RWPE2 (cell line): ENCODE results near the gene MCF2L.

Experiments used
- ATAC-seq: fragments of 200-7000 bp; cut with Tn5 transposase; 3 replicates; pipeline ENCODE4 v1.9.1; 2021; ENCODE audit warnings: low read depth
- DNase-seq: peaks from one replicate; pipeline ENCODE4 v3.0.0-alpha.2; 2020; ENCODE audit warnings: low spot score
- H3K27ac ChIP-seq: fragments of 450-650 bp; 2 replicates; pipeline ENCODE4 v1.5.1; 2017; ENCODE audit warnings: mild to moderate bottlenecking; ENCODE audit not compliant: poor library complexity, severe bottlenecking
- H3K27me3 ChIP-seq: fragments of 250-450 bp; sonication (Bioruptor Pico); 2 replicates; pipeline ENCODE4 v1.5.1; 2021; ENCODE audit warnings: mild to moderate bottlenecking, moderate library complexity; ENCODE audit not compliant: insufficient read depth, poor library complexity, severe bottlenecking
- H3K36me3 ChIP-seq: fragments of 250-450 bp; sonication (Bioruptor Pico); 2 replicates; pipeline ENCODE4 v1.5.1; 2020; ENCODE audit warnings: low read depth, mild to moderate bottlenecking, moderate library complexity
- H3K4me1 ChIP-seq: fragments of 250-450 bp; sonication (Bioruptor Pico); 2 replicates; pipeline ENCODE4 v1.5.1; 2021; ENCODE audit warnings: mild to moderate bottlenecking, moderate library complexity; ENCODE audit not compliant: insufficient read depth, poor library complexity, severe bottlenecking
- H3K4me3 ChIP-seq: fragments of 250-450 bp; sonication (Bioruptor Pico); 2 replicates; pipeline ENCODE4 v1.5.1; 2021; ENCODE audit warnings: mild to moderate bottlenecking, moderate library complexity; ENCODE audit not compliant: severe bottlenecking
- H3K9me3 ChIP-seq: fragments of 250-450 bp; sonication (Bioruptor Pico); 2 replicates; pipeline ENCODE4 v1.5.1; 2021; ENCODE audit warnings: mild to moderate bottlenecking, moderate library complexity; ENCODE audit not compliant: severe bottlenecking
- TF ChIP-seq, protein P1 (sequence below): fragments of 450-650 bp; IDR thresholded peaks from one replicate; pipeline ENCODE4 v1.5.1; 2017; ENCODE audit warnings: mild to moderate bottlenecking, moderate library complexity; ENCODE audit not compliant: poor library complexity, severe bottlenecking

MCF2L gene

GRCh38 chr13:112974671-112975070 lies 5.7 kb downstream of the MCF2L start:
- ATAC-seq (no peak), DNase-seq (no peak)
- H3K27ac ChIP-seq: no peak overlapping the region
- H3K4me1 ChIP-seq: no peaks in the 10 kb centered on the region
- peaks cover 22% of the 10 kb centered on the region for H3K27me3 ChIP-seq
- H3K36me3 ChIP-seq: no peaks in the 10 kb centered on the region
- H3K4me3 ChIP-seq: no peak overlapping the region
- TF ChIP-seq, protein P1, sequence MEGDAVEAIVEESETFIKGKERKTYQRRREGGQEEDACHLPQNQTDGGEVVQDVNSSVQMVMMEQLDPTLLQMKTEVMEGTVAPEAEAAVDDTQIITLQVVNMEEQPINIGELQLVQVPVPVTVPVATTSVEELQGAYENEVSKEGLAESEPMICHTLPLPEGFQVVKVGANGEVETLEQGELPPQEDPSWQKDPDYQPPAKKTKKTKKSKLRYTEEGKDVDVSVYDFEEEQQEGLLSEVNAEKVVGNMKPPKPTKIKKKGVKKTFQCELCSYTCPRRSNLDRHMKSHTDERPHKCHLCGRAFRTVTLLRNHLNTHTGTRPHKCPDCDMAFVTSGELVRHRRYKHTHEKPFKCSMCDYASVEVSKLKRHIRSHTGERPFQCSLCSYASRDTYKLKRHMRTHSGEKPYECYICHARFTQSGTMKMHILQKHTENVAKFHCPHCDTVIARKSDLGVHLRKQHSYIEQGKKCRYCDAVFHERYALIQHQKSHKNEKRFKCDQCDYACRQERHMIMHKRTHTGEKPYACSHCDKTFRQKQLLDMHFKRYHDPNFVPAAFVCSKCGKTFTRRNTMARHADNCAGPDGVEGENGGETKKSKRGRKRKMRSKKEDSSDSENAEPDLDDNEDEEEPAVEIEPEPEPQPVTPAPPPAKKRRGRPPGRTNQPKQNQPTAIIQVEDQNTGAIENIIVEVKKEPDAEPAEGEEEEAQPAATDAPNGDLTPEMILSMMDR: no peak
- H3K9me3 ChIP-seq: no peaks in the 10 kb centered on the region

GRCh38 chr13:112975401-112975939 lies 6.5 kb downstream of the MCF2L start:
- Histone ChIP-seq H3K27me3 (peaks cover 14% of the 10 kb centered on the region), H3K36me3 (no peaks in the 10 kb centered on the region), H3K4me3 (no peak overlapping the region), H3K27ac (no peak overlapping the region), H3K4me1 (no peaks in the 10 kb centered on the region), H3K9me3 (no peaks in the 10 kb centered on the region)
- ATAC-seq (no peak), DNase-seq (no peak)
- TF ChIP-seq, protein P1: no peak

DNA sequence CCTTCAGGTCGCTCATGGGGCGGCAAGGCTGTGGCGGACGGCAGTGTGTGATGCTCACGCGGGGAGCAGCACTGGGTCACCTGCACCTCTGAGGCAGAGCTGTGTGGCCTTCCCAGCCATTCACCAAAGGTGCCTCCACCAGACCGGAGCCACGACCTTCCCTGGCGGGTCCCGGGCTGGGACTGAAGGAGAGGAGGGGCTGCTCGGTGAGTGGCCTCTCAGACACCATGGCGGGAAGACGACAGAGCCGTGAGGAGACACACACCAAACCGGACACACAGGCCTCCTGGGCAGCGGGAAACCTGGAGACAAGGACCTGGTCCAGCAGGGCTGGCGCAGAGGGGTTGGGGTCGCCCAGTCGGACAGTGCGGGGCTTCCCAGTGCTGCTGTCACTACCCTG lies 7.5 kb downstream of the MCF2L start:
- no peaks in the 10 kb centered on the region for H3K36me3 ChIP-seq
- no peaks in the 10 kb centered on the region for H3K9me3 ChIP-seq
- DNase-seq (no peak), ATAC-seq (no peak)
- H3K27ac ChIP-seq: no peak overlapping the region
- peaks cover 4% of the 10 kb centered on the region for H3K27me3 ChIP-seq
- H3K4me1 ChIP-seq: no peaks in the 10 kb centered on the region
- TF ChIP-seq, protein P1: no peak
- H3K4me3 ChIP-seq: no peak overlapping the region

DNA sequence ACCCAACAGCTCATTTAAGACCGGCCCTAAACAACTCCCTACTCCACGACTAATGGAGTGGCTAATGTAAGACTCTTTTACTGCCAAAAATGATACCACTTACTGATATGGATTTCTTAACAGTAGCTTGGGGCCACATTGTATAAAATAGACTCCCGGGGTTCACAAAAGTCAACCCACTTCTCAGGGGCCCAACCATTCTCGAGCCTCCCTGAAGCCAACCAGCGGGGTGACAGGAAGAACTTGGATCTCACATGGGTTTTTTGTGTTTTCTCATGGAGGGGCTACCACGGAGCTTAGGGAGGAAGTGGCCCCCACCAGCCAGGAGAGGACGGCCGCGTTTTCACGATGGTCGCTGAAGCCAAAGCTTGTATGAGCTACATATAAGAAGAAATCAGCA lies 8.1 kb downstream of the MCF2L start:
- no peaks in the 10 kb centered on the region for H3K27me3 ChIP-seq
- H3K36me3 ChIP-seq: no peaks in the 10 kb centered on the region
- H3K27ac ChIP-seq: no peak overlapping the region
- ATAC-seq (no peak), DNase-seq (no peak)
- H3K4me1 ChIP-seq: no peaks in the 10 kb centered on the region
- no peak overlapping the region for H3K4me3 ChIP-seq
- TF ChIP-seq, protein P1: no peak
- no peaks in the 10 kb centered on the region for H3K9me3 ChIP-seq

- ATAC-seq (no peak), DNase-seq (no peak)
- Histone ChIP-seq H3K27ac (no peak overlapping the region), H3K4me3 (no peak overlapping the region), H3K36me3 (no peaks in the 10 kb centered on the region), H3K4me1 (no peaks in the 10 kb centered on the region), H3K27me3 (no peaks in the 10 kb centered on the region), H3K9me3 (no peaks in the 10 kb centered on the region)
- TF ChIP-seq, protein P1: no peak
These were observed 8.5 kb downstream of the MCF2L start for GRCh38 chr13:112977525-112977924.
